Loucy (cell line): ENCODE results near the gene TLCD3B.

ENCODE experiments used
- H2AFZ ChIP-seq: fragments of 200-600 bp; sonication (generic); 2 replicates; pipeline ENCODE4 v1.6.0; 2016; ENCODE audit warnings: antibody characterized with exemption, mild to moderate bottlenecking, low read length, moderate library complexity
- H3F3A ChIP-seq: fragments of 200-600 bp; 2 replicates; pipeline ENCODE4 v1.6.0; 2016; ENCODE audit warnings: antibody characterized with exemption, low read depth, mild to moderate bottlenecking
- H3K27me3 ChIP-seq: fragments of 200-600 bp; sonication (generic); 2 replicates; pipeline ENCODE4 v1.6.1; 2014; ENCODE audit warnings: low read length, mild to moderate bottlenecking; ENCODE audit not compliant: insufficient read depth, poor library complexity, severe bottlenecking
- H3K36me3 ChIP-seq: fragments of 200-600 bp; sonication (generic); 2 replicates; pipeline ENCODE4 v1.6.1; 2016; ENCODE audit warnings: low read length; ENCODE audit not compliant: insufficient read depth
- H3K4me1 ChIP-seq: fragments of 200-600 bp; sonication (generic); 2 replicates; pipeline ENCODE4 v1.5.1; 2014; ENCODE audit warnings: low read length, mild to moderate bottlenecking; ENCODE audit not compliant: insufficient read depth, poor library complexity, severe bottlenecking
- H3K4me2 ChIP-seq: fragments of 200-600 bp; sonication (generic); 2 replicates; pipeline ENCODE4 v1.6.0; 2014; ENCODE audit warnings: antibody characterized with exemption, low read length, low read depth, mild to moderate bottlenecking; ENCODE audit not compliant: poor library complexity, severe bottlenecking
- H3K4me3 ChIP-seq: fragments of 200-600 bp; sonication (generic); 2 replicates; pipeline ENCODE4 v1.5.1; 2014; ENCODE audit warnings: low read length, mild to moderate bottlenecking, mixed read lengths; ENCODE audit not compliant: poor library complexity, severe bottlenecking
- H3K79me2 ChIP-seq: fragments of 200-600 bp; sonication (generic); 2 replicates; pipeline ENCODE4 v1.6.1; 2014; ENCODE audit warnings: low read length; ENCODE audit not compliant: insufficient read depth
- H3K9ac ChIP-seq: fragments of 200-600 bp; sonication (generic); 2 replicates; pipeline ENCODE4 v1.6.0; 2014; ENCODE audit warnings: mild to moderate bottlenecking, low read depth, low read length, moderate library complexity; ENCODE audit not compliant: poor library complexity, severe bottlenecking
- H3K9me2 ChIP-seq: fragments of 200-600 bp; sonication (generic); replicated peaks from 2 replicates; pipeline ENCODE4 v1.6.1; 2016; ENCODE audit warnings: low read depth, low read length, mixed read lengths
- H3K9me3 ChIP-seq: fragments of 200-600 bp; sonication (generic); 2 replicates; pipeline ENCODE4 v1.6.1; 2014; ENCODE audit warnings: mild to moderate bottlenecking, antibody characterized with exemption, low read length, low read depth; ENCODE audit not compliant: insufficient read depth
- H4K20me1 ChIP-seq: fragments of 200-600 bp; sonication (generic); 2 replicates; pipeline ENCODE4 v1.6.0; 2014; ENCODE audit warnings: antibody characterized with exemption, low read length, mild to moderate bottlenecking; ENCODE audit not compliant: insufficient read depth, poor library complexity, severe bottlenecking
- EZH2phosphoT487 ChIP-seq: fragments of 200-600 bp; IDR thresholded peaks from 2 replicates; pipeline ENCODE4 v1.6.1; 2018; ENCODE audit warnings: antibody characterized with exemption, mild to moderate bottlenecking, moderate library complexity, borderline replicate concordance
- TF ChIP-seq, protein P1 (sequence below): fragments of 200-600 bp; sonication (generic); conservative IDR thresholded peaks from 2 replicates; pipeline ENCODE4 v1.5.1; 2014; ENCODE audit warnings: mild to moderate bottlenecking, antibody characterized with exemption, low read length

Gene TLCD3B

DNA sequence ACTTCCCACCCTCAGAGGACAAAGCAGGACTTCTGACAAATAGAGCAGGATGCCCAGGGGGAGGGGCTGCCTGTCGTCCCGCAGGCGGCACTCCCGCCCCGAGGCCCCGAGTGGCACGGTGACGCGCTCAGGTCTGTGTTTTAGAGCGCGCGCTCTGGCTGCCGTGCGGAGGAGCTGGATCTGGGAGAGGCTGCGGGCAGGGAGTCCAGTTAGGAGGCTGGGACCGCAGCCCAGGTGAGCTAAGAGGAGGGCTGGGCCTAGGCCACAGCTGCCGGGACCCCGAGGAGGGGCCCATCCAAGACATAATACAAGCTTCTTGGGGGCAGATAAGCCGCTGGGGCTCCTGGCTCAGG, 26.7 kb downstream of the TLCD3B start:
- Histone ChIP-seq H3K36me3 (no peaks in the 10 kb centered on the region), H2AFZ (no peak overlapping the region), H3K4me3 (no peak overlapping the region), H3K9me2 (no peaks in the 10 kb centered on the region), H3K9ac (no peak overlapping the region), H3K9me3 (no peaks in the 10 kb centered on the region), H3F3A (no peaks in the 10 kb centered on the region), H3K27me3 (no peaks in the 10 kb centered on the region), H4K20me1 (peaks cover 2% of the 10 kb centered on the region), H3K4me1 (no peaks in the 10 kb centered on the region), H3K4me2 (no peak overlapping the region), H3K79me2 (no peaks in the 10 kb centered on the region)
- no peak for TF ChIP-seq EZH2phosphoT487
- TF ChIP-seq, protein P1, sequence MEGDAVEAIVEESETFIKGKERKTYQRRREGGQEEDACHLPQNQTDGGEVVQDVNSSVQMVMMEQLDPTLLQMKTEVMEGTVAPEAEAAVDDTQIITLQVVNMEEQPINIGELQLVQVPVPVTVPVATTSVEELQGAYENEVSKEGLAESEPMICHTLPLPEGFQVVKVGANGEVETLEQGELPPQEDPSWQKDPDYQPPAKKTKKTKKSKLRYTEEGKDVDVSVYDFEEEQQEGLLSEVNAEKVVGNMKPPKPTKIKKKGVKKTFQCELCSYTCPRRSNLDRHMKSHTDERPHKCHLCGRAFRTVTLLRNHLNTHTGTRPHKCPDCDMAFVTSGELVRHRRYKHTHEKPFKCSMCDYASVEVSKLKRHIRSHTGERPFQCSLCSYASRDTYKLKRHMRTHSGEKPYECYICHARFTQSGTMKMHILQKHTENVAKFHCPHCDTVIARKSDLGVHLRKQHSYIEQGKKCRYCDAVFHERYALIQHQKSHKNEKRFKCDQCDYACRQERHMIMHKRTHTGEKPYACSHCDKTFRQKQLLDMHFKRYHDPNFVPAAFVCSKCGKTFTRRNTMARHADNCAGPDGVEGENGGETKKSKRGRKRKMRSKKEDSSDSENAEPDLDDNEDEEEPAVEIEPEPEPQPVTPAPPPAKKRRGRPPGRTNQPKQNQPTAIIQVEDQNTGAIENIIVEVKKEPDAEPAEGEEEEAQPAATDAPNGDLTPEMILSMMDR: no peak

DNA sequence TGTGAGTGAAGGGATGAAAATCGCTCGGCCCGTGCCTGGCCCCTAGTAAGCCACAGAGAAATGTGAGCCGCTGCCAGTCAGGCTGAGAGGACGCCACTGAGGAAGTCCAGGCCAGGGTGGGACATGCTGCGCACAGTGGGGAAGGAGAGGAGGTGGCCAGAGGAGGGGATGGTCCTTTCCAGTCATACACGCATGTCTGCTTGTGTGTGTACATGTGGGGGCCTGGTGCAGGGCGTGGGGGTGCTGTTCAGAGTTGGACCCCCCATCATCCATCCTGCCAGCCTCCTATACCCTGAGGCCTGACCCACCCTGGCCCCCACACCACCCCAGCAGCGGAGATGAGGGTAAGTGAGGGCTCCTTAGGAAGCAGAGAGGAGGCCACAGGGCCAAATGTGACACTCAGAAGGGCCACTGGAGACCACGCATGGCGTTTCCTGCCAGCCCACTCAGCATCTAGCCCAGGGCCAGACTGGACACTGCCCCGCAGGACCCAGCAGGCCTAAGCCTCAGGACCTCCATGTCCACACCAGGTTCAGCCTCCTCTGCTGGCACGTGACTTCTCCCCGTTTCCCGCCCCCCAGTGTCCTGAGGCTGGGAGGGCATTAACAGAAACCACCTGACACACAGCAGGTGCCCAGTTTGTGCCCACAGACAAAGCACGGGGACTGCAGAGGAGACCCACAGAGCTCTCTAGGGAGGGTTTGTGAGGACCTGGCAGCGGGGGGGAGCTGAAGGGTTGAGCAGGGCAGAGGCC, 27.2 kb downstream of the TLCD3B start:
- Histone ChIP-seq H3K4me2 (no peak overlapping the region), H2AFZ (no peak overlapping the region), H3K9me2 (no peaks in the 10 kb centered on the region), H3F3A (no peaks in the 10 kb centered on the region), H3K9me3 (no peaks in the 10 kb centered on the region), H3K9ac (no peak overlapping the region), H3K27me3 (no peaks in the 10 kb centered on the region), H3K36me3 (no peaks in the 10 kb centered on the region), H3K4me1 (no peaks in the 10 kb centered on the region), H3K79me2 (no peaks in the 10 kb centered on the region), H4K20me1 (peaks cover 2% of the 10 kb centered on the region), H3K4me3 (no peak overlapping the region)
- no peak for TF ChIP-seq EZH2phosphoT487

DNA sequence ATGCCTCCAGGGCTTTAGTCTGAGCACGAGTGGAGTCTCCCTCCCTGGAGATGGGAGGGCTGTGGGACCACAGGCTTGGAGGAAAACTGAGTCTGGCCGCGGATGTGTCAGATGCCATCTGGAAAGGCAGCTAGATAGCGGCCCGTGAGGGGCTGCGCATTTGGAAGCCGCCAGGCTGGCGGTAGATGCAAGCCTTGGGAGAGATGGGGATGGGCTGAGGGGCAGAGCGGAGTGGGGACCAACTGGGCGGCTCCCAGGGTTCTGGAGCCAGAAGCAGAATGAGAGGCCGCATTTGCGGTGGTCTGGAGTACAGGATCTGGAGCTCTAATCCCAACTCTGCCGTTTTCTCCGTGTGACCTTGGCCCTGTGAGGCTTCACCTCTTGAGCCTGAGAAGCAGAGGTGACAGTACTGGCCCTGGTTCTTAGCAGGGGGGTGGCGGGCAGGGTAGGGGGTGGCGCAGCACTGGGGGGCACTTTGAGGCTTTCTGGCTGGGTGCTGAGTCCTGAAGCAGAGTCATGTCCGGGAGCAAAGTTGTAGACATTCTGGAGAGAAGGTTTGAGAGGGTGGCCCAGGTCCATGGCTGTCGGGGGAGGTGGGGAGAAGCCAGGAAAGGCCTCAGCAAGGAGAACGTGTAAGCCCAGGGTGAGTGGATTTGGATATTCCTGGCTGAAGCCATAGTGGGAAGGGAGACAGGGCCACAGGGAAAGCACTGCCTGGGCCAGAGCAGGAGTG, 28.3 kb downstream of the TLCD3B start:
- no peaks in the 10 kb centered on the region for H3K4me1 ChIP-seq
- no peak overlapping the region for H2AFZ ChIP-seq
- no peaks in the 10 kb centered on the region for H3K9me2 ChIP-seq

More for the DNA sequence above, 28.3 kb downstream of the TLCD3B start:
- peaks cover 2% of the 10 kb centered on the region for H4K20me1 ChIP-seq
- no peak overlapping the region for H3K4me2 ChIP-seq
- H3K4me3 ChIP-seq: no peak overlapping the region
- H3K79me2 ChIP-seq: 0 out of 2 replicates have a peak, but pooled peaks cover under 1% of the 10 kb centered on the region
- H3K9ac ChIP-seq: no peak overlapping the region
- H3F3A ChIP-seq: no peaks in the 10 kb centered on the region
- H3K9me3 ChIP-seq: no peaks in the 10 kb centered on the region
- TF ChIP-seq EZH2phosphoT487: no peak
- TF ChIP-seq, protein P1: no peak
- no peaks in the 10 kb centered on the region for H3K27me3 ChIP-seq
- no peaks in the 10 kb centered on the region for H3K36me3 ChIP-seq
